OCI-LY7 (cell line): ENCODE data around the gene HIPK3. TPM values are rescaled to one million over a fixed set of nuclear protein-coding genes. Genes with fewer than 3 reads are reported as not detected.
A peak's percentile ranks its signal among the peaks of the same experiment; 100 is the strongest.

ENCODE experiments used
- BruUV-seq: library from RNA; stranded (reverse); fragments of 400-500 nt; replicated peaks from 2 replicates; lab custom pipeline; 2021; lab: Mats Ljungman, UMichigan
- CTCF ChIA-PET: fragments of 300-600 bp; sonication (Branson Sonifier 250); formaldehyde crosslinking; loops from one replicate; lab custom pipeline; 2022; ENCODE audit warnings: antibody characterized with exemption; ENCODE audit not compliant: unreplicated experiment; lab: Charles Lee
- POLR2A ChIA-PET: fragments of 300-600 bp; sonication (Branson Sonifier 250); formaldehyde crosslinking; loops from one replicate; lab custom pipeline; 2022; ENCODE audit warnings: antibody characterized with exemption; lab: Charles Lee
- DNase-seq: peaks from one replicate; pipeline ENCODE4 v3.0.0-alpha.2; 2015; ENCODE audit warnings: low spot score
- H2AFZ ChIP-seq: fragments of 200-600 bp; sonication (generic), shearing (Covaris generic); 2 replicates; pipeline ENCODE4 v1.6.1; 2014; ENCODE audit warnings: mild to moderate bottlenecking, antibody characterized with exemption, low read length, moderate library complexity
- H3K27ac ChIP-seq: fragments of 200-600 bp; sonication (generic); 2 replicates; pipeline ENCODE4 v1.5.1; 2014; ENCODE audit warnings: mixed run types, low read depth, mild to moderate bottlenecking, moderate library complexity, low read length, inconsistent platforms; ENCODE audit not compliant: poor library complexity, severe bottlenecking
- H3K36me3 ChIP-seq: fragments of 200-600 bp; sonication (generic); 2 replicates; pipeline ENCODE4 v1.6.1; 2014; ENCODE audit warnings: mild to moderate bottlenecking, antibody characterized with exemption, low read length, moderate library complexity, mixed read lengths; ENCODE audit not compliant: insufficient read depth
- H3K4me1 ChIP-seq: fragments of 200-600 bp; sonication (generic); 2 replicates; pipeline ENCODE4 v1.5.1; 2014; ENCODE audit warnings: mild to moderate bottlenecking, low read length; ENCODE audit not compliant: insufficient read depth, poor library complexity, severe bottlenecking
- H3K4me2 ChIP-seq: fragments of 200-600 bp; sonication (generic); 2 replicates; pipeline ENCODE4 v1.6.1; 2014; ENCODE audit warnings: mild to moderate bottlenecking, low read length
- H3K4me3 ChIP-seq: fragments of 200-600 bp; sonication (generic); 2 replicates; pipeline ENCODE4 v1.5.1; 2014; ENCODE audit warnings: mild to moderate bottlenecking, low read depth, low read length; ENCODE audit not compliant: poor library complexity, severe bottlenecking
- H3K79me2 ChIP-seq: fragments of 200-600 bp; sonication (generic); 2 replicates; pipeline ENCODE4 v1.6.1; 2016; ENCODE audit warnings: low read depth, mild to moderate bottlenecking, low read length, moderate library complexity, mixed read lengths; ENCODE audit not compliant: insufficient read depth
- H3K9me2 ChIP-seq: fragments of 200-600 bp; sonication (generic); 2 replicates; pipeline ENCODE4 v1.6.1; 2016; ENCODE audit warnings: mild to moderate bottlenecking, low read length, mixed read lengths; ENCODE audit not compliant: insufficient read depth
- H3K9me3 ChIP-seq: fragments of 200-600 bp; sonication (generic); 2 replicates; pipeline ENCODE4 v1.6.1; 2014; ENCODE audit warnings: mild to moderate bottlenecking, mixed run types, low read length, mixed read lengths
- H4K20me1 ChIP-seq: fragments of 200-600 bp; sonication (generic); 2 replicates; pipeline ENCODE4 v1.6.1; 2014; ENCODE audit warnings: mild to moderate bottlenecking, antibody characterized with exemption, low read length, moderate library complexity, mixed read lengths; ENCODE audit not compliant: insufficient read depth
- CTCF ChIP-seq: fragments of 200-600 bp; sonication (generic); conservative IDR thresholded peaks from 2 replicates; pipeline ENCODE4 v1.5.1; 2014; ENCODE audit warnings: mild to moderate bottlenecking, antibody characterized with exemption, low read length, moderate library complexity, mixed read lengths
- EZH2phosphoT487 ChIP-seq: fragments of 200-600 bp; sonication (generic); IDR thresholded peaks from 2 replicates; pipeline ENCODE4 v1.6.1; 2018; ENCODE audit warnings: low read depth, borderline replicate concordance, mild to moderate bottlenecking, mixed run types, antibody characterized with exemption, low read length, moderate library complexity, mixed read lengths
- intact Hi-C: fragments of 100-400 bp; cut with micrococcal nuclease; formaldehyde crosslinking; loops from one replicate; pipeline ENCODE4 v1.10.0; 2022; ENCODE audit not compliant: unreplicated experiment
- total RNA-seq, 2 experiments: library from RNA; depleted of rRNA in 1 of 2; stranded (reverse); fragments of >200 nt in 1 of 2; shearing (Covaris generic) in 1 of 2; gene quantifications; 2 replicates each; pipeline ENCODE4 v1.2.3, GENCODE V29; 2014 to 2022

Gene HIPK3
- total RNA-seq, 2 experiments from 2014 or later = 19.0 to 28.4 TPM

DNA sequence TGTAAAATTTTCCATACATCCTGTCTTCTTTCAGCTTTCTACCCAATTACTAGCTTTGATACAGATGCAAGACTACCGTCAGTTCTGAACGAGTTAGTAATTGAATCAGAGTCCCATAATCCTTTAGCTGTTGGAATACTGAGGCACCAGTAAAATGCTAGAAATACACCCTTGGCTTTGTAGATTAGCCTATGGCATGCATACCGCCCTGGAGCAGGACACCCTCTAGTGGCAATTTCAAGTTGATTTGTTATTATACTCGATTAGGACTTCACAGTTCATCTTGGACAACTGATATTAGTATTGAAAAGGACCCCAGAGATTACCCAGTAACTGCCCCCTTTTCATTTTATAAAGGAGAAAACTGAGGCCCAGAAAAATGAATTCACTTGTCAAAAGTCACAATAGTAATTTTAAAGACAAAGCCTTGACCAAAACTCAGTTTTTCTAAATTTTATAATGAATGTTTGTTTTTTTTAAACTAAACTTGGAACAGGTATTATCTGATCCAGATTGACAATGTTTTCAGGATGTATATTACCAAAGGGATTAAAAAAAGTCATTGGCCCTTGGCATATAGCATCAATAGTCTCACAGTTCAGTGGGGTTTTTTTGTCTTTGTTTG lies 72.6 kb downstream of the HIPK3 start:
- DNase-seq = peak; percentile 72
- ChIA-PET POLR2A (interaction anchor here (1.0 kb wide), 1 partner anchor 17 kb away, joined by 3 read pairs; no protein-coding TSS in a partner anchor), CTCF (no interaction called here)
- no TSS peak for BruUV-seq
- H3K79me2 ChIP-seq = no peaks in the 10 kb centered on the region; the same call in 1 of the 2 replicates
- H4K20me1 ChIP-seq = no peaks in the 10 kb centered on the region
- no peak overlapping the region for H3K4me2 ChIP-seq
- H2AFZ ChIP-seq = no peak overlapping the region
- no peak for TF ChIP-seq EZH2phosphoT487
- peak; percentile 95 for TF ChIP-seq CTCF
- H3K9me3 ChIP-seq = no peaks in the 10 kb centered on the region
- H3K27ac ChIP-seq = no peak overlapping the region
- no peaks in the 10 kb centered on the region for H3K9me2 ChIP-seq
- H3K4me3 ChIP-seq = no peak overlapping the region
- no peaks in the 10 kb centered on the region for H3K36me3 ChIP-seq
- no peaks in the 10 kb centered on the region for H3K4me1 ChIP-seq
- intact Hi-C loops = loop anchor here (1.0 to 10.0 kb wide), 4 partner anchors 73 to 365 kb away; partner anchors contain the start of gene HIPK3

DNA sequence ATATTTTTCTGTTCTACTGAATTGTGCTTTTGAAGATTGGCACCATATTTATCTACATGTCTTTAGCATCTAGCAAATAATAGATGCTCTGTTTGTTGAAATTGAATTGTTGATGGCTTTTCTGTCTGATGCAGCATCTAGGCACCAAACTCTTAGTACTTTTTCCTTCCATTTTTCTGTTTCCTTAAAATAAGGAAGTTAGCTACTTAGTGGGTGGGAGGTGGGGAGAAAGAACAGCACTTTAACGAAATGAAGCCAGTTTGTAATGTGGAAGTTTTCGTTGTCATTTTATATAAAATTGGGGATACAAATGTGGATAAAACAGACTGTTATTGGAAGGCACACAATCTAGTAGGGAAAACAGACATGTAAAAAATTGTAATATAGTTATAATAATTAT lies 76.6 kb downstream of the HIPK3 start:
- no peaks in the 10 kb centered on the region for H3K9me2 ChIP-seq
- H3K9me3 ChIP-seq = no peaks in the 10 kb centered on the region
- TF ChIP-seq CTCF (no peak), EZH2phosphoT487 (no peak)
- CTCF ChIA-PET = no interaction called here
- peaks cover 3% of the 10 kb centered on the region; the same call in 1 of the 2 replicates for H3K36me3 ChIP-seq
- no peak for DNase-seq
- intact Hi-C loops = no loop called here
- H2AFZ ChIP-seq = no peak overlapping the region
- no peaks in the 10 kb centered on the region for H4K20me1 ChIP-seq
- no peaks in the 10 kb centered on the region for H3K4me1 ChIP-seq
- BruUV-seq = no TSS peak
- no peak overlapping the region for H3K4me2 ChIP-seq
- POLR2A ChIA-PET = interaction anchor here (0.6 to 1.3 kb wide), 4 partner anchors 8 to 178 kb away, joined by 3 to 5 read pairs (median 3); no protein-coding TSS in a partner anchor
- no peak overlapping the region for H3K4me3 ChIP-seq
- no peaks in the 10 kb centered on the region for H3K79me2 ChIP-seq
- H3K27ac ChIP-seq = no peak overlapping the region

DNA sequence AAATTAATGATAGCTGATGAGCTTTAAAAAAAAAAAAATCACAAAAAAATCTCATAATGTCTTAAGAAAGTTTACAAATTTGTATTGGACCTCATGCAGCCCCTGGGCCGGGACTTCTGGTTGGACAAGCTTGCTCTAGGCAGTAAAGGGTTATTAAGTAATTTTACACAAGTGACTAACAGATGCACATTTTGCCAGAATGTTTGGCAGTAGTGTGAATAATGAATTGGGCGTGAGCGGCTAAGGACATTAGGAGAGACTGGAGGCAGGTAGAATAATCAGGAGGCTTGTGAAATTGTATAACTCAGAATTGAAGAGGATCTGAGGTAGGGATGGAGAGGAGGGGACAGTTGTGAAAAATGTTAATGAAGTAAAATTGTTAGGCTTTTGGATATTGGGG lies 77.4 kb downstream of the HIPK3 start:
- intact Hi-C loops = no loop called here
- no peak overlapping the region for H3K27ac ChIP-seq
- no peaks in the 10 kb centered on the region for H3K9me2 ChIP-seq
- no peak overlapping the region for H3K4me2 ChIP-seq
- peaks cover 9% of the 10 kb centered on the region for H3K36me3 ChIP-seq
- H2AFZ ChIP-seq = no peak overlapping the region
- no peaks in the 10 kb centered on the region for H3K79me2 ChIP-seq
- DNase-seq = no peak
- H3K9me3 ChIP-seq = no peaks in the 10 kb centered on the region
- no peaks in the 10 kb centered on the region for H3K4me1 ChIP-seq
- CTCF ChIA-PET = no interaction called here
- TF ChIP-seq EZH2phosphoT487 (no peak), CTCF (no peak)
- no peak overlapping the region for H3K4me3 ChIP-seq
- BruUV-seq = no TSS peak
- H4K20me1 ChIP-seq = no peaks in the 10 kb centered on the region
- POLR2A ChIA-PET = interaction anchor here (0.6 to 1.3 kb wide), 2 partner anchors 14 to 179 kb away, joined by 3 to 5 read pairs; no protein-coding TSS in a partner anchor
